ENCODE measurements around the gene PHF21A.

The PHF21A gene

DNA sequence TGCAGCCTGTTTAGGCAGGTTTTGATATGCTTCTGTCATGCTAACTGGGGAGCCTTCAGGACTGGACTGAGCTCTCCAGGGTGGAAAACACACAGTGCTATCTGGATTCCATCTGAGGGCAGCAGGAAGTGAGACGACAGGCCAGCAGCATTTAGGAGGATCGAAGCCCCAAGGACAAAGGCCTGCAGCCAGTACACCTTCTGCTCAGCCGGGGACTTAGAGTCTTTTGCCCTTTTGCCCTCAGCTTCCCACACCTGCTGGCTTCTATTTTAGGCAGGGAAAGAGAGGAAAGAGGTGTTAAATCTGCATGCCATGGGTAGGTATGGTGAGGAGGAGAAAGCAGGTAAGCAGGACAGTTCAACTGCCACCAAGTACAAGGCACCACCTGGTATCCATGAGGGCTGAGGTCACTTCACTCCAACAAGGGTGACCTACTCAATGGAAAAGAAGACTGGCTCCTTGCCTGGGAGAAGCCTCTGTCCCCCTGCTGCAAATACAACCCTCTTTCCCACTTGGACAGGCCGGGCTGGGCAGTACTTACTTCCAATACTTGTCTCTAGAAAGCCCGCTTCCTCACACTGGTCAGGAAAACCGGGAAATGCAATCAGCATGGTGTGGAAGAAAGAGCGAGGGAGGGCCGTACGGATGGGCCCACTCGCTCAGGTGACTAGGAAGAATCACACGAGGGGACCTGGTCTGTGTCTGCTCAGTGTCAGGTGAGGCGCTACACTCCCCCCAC, 186.5 kb downstream of the PHF21A start:
- no peak for DNase-seq (ENCODE audit: low read depth, low spot score)

DNA sequence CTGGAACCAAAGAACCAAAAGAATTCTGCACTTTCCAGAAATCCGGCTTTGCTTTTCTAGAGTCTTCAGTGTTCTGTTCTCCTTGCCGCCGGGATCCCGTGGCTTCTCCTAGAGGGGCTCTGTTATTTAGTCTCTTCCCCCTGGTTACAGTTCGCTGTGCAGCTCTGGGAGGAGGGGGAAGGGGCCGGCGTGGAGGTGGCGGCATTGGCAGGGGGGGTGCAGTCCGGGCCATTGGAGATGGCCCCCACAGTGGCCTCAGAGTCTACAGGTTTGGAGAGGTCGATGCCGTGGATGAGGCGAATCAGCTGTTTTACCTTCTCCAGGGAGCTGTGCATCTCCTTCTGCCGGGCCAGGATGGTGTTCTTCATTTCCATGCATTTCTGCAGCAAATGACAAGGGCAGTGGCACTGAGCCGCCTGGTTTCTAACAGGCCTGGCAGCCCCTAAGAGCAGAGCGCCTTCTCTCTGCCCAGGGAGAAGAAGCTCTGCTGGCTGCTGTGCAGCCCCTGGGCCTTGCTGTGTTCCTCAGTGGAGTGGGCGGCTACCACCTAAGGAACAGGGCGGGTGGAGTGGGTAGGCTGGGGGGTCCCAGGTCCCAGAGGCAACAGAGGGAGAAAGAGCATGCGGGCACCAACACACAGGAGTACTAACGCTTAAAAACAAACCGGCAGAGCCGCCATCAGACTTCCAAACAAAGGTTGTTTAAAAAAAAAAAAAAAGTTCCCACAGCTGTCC, 187.2 kb downstream of the PHF21A start:
- DNase-seq (ENCODE audit: low read depth, low spot score): no peak

DNA sequence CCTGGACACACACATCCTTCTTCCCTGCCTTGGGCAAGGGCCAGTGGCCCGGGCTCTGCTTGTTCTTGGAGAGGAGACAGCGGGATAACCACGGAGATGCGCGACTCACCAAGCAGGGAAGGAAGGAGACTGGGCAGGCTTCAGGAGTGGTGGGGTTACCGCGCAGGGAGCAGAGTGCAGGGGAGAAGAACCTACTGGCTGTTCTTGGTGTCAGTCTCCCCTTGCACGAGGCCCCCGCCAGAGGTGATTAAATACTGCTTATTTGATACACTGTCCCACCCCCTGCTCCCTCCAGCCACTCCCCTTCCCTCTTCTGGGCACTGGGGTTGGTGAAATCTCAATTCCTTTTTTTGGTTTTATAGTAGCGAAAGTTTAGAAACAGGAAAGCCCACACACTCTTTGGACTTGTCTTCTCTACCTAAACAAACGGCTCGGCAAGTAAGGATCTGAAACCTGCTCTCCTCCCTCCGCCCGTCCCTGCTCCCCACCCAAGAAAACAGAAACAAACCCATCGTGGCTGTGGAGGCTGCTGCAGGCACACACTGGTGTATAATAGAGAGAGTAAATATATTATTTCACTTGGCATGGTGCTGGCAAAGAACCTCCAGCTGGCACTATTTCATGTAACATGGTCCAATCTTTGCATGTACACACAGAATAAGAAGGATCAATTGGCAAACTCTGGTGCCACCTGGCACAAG, 188.0 kb downstream of the PHF21A start:
- no peak for DNase-seq (ENCODE audit: low read depth, low spot score)

DNA sequence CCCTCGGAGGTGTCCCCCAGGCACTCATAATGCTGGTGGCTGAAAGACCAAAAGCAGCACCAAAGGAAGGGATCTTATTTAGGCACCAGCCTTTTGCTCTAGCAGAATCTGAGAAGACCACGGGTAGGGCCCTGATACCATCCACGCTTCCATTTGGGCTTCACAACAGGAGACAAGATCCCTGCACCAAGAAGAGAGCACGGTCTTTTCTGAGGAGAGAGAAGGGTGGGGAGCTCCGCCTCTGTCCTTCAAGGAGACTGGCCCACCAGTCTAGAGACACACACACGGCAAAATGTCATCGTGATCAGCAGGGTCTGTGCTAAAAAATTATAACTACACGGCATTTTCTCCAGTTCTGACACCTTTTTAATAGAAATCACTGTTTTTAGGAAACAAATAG, 189.0 kb downstream of the PHF21A start:
- no peak for DNase-seq (ENCODE audit: low read depth, low spot score)

DNA sequence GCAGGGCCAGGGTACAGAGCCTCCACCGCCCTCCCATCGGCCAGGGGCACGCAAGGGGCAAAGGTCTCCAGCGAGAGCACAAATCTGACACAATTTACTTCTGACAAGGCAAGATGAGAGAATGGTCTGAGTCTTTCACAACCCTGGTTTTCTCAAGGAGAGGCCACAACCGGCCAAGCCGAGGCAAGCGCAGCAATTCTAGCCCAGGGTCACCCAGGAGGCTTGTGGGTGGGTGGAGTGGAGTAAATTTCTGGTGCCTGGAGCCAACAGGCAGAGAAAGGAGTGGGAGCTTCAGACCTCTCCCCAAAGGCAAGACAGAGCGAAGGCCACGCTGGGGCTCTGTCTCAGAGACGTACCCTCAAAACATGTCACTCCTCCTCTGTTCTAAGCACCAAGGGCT, 189.5 kb downstream of the PHF21A start:
- DNase-seq (ENCODE audit: low read depth, low spot score): no peak

DNA sequence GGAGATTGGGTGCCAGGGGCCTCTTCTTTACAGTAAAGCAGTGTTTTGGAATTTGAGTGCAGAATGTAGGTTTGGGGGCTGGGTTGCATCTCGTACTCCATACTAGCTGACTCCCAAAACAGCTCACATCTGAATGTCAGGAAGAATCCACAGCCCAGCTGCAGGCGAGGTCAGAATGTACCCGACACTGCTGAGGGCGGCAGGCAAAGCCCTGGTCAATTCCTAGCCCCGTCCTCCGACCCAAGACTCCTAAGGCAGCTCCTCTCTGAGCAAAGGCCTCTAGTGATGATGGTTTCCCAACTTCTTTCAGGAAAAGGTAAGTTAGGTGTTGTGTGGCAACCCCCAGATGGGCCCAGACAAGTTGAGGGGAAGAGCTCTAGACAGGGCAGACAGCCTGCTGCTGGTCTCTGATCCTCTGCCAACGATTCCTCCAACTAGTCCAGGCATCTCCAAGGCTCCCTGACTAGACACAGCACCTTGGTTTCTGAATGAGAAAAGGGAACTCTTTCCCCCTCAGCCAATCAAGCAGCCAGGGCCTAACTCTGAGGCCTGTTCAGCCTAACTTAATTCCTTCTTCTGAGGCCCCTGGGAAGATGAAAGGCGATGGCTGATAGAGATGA, 190.2 kb downstream of the PHF21A start:
- no peak for DNase-seq (ENCODE audit: low read depth, low spot score)

DNA sequence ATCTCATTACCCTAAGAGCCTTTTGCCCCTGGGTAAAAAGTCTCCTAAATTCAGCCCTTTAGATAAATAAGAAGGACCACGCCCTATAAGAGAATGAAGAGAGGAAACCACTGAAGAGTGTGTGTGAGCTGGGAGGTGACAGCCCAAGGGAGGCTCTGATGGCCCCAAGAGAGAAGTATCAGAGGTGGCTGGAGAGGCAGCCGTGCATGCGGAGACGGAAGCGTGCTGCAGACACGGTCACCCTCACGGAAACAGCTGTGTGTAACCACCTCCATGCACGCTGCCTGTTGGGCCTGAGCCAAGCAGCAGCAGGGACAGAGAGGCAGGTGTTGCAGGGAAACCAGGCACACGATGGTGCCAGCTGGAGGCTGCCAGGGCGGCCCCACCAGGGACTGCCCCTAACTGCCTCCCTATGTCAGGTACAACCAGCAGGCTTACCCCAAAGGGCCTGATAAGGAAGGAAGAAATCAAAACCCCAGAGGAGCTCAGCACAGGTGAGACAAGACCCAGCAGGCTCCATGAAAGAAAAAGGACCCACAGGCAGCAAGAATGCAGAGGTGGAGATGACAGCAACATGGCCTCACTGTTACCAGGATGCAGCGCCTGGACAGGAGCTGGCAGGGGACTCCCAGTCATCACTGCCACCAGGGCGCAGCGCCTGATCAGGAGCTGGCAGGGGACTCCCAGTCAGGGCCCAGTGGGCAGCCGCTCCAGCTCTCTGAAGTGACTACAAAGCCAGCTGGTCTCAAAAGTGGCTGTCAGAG, 191.0 kb downstream of the PHF21A start:
- DNase-seq (ENCODE audit: low read depth, low spot score): no peak

DNA sequence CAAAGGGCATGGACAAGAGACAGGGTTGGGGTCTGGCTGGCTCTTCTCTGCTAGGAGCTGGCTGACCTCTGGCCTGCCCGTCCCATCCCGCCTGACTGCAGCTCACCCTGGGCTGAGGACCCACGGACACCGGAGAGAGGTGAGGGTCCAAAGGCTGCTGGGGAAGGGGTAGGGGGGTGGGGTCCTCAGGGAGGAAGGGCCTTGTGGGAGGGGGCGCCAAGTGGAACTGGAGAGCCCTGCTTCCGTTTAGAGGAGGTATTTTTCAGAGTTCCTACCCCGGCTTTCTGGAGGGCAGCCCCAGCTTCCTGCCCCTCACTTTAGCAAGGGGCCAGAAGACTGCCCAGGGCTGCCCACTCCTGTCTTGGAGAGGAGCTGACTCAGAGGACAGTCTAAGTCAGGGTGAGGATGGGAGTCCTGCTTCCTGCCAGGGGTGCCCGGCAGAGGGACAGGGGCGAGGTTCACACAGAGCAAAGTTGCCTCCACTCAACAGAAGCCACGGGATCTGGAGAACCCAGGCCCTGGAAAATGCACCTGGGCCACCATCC, 191.7 kb downstream of the PHF21A start:
- no peak for DNase-seq (ENCODE audit: low read depth, low spot score)

DNA sequence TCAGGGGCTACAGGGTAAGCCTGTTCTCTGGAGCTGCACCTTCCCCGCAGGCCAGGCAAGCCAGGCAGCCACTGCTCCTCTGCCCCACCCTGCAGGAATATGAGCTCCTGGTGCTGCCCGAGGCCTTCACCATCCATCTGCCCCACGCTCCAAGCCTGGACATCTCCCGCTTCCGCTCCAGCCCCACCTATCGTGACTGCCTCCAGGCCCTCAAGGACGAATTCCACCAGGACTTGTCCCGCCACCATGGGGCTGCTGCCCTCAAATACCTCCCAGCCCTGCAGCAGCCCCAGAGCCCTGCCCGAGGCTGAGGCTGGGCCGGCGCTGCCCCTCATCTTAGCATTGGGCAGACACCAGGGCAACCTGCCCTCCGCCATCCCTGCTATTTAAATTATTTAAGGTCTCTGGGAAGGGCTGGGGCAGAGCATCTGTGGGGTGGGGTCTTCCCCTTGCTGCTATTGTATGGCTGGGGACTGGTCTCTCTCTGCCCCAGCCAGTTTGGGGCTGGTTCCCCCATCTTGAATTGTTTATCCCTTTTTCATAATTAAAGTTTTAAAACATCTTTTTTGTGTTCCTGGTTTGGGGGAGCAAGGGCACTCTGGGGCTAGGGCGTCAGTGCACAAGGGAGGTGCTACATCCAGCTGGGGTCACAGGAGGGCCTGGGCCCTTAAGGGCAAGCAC, 192.6 kb downstream of the PHF21A start:
- DNase-seq (ENCODE audit: low read depth, low spot score): no peak

DNA sequence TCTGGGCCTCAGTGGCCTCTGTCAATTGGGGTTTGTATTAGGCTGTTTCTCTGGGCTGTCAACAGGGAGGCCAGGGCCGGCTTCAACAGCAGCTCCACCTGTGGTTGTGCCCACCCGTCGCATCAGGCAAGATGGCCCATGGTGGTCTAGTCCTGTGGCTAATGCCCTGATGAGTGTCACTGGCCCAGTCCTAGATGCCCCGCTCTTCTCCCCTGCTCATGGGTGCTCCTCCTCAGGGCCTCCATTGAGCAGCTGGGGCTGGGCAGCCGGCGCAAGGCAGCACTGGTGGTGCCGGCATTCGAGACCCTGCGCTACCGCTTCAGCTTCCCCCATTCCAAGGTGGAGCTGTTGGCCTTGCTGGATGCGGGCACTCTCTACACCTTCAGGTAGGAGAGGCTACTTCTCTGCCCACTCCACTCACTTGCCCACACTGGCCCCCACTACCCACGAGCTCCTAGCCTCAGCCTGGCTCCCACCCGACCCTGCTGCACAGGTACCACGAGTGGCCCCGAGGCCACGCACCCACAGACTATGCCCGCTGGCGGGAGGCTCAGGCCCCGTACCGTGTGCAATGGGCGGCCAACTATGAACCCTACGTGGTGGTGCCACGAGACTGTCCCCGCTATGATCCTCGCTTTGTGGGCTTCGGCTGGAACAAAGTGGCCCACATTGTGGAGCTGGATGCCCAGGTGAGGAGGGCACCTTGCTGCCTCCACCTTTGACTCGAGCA, 193.4 kb downstream of the PHF21A start:
- DNase-seq (ENCODE audit: low read depth, low spot score): no peak

DNA sequence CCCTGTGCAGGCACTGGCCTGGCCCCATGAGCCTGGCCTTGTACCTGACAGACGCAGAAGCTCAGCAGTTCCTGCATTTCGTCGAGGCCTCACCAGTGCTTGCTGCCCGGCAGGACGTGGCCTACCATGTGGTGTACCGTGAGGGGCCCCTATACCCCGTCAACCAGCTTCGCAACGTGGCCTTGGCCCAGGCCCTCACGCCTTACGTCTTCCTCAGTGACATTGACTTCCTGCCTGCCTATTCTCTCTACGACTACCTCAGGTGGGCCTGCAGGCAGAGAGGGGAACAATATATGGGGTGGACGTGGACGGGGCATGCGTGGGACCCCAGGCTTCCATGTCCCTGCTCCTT, 193.9 kb downstream of the PHF21A start:
- no peak for DNase-seq (ENCODE audit: low read depth, low spot score)

DNA sequence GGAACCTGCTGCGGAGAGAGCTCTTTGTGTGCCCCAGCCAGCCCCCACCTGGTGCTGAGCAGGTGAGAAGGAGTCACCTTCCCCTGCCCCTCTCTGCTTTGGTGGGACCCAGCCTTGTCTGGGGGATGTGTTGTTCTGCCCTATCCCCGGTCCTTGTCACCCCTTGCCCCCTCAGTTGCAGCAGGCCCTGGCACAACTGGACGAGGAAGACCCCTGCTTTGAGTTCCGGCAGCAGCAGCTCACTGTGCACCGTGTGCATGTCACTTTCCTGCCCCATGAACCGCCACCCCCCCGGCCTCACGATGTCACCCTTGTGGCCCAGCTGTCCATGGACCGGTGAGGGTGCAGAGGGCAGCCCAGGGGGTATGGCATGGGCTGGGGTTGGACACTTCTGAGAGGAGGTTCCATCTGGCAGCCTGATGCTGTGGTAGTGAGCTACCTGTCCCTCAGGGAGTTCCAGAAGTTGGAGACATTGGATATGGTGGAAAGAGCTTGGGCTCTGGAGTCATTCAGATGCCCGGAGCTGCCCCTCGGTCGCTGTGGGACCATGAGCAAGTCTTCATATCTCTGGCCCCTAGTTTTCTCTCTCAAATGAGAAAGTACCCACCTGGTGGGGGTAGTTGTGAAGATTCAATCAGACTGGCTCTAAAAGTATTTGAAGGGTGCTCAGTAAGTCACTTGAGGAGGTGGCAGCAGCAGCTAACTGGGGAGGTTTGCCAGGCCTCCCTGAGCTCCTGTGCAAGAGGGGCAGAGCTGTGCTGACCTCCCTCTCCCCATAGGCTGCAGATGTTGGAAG, 194.5 kb downstream of the PHF21A start:
- DNase-seq (ENCODE audit: low read depth, low spot score): no peak

DNA sequence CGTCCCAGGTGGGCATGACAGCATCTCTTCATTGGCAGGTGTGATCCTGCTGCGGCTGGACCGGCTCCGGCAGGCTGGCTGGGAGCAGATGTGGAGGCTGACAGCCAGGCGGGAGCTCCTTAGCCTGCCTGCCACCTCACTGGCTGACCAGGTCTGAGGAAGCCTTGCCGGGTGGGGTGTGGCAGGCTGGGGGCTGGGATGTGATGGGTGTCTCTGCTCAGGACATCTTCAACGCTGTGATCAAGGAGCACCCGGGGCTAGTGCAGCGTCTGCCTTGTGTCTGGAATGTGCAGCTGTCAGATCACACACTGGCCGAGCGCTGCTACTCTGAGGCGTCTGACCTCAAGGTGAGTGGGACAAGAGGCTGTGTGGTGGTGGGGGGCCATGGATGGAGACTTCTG, 195.3 kb downstream of the PHF21A start:
- DNase-seq (ENCODE audit: low read depth, low spot score): no peak

DNA sequence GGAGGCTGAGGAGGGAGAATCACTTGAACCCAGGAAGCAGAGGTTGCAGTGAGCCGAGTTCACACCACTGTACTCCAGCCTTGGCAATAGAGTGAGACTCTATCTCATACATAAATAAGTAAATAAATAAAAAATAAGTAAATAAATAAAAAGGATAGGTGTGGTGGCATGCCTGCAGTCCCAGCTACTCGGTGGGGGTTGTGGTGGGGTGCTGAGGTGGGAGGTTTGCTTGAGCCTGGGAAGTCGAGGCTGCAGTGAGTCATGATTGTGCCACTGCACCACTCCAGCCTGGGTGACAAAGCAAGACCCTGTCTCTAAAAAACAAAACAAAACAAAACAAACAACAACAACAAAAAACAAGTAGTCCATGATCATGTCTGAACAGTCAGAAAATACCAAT, 195.7 kb downstream of the PHF21A start:
- DNase-seq (ENCODE audit: low read depth, low spot score): no peak

DNA sequence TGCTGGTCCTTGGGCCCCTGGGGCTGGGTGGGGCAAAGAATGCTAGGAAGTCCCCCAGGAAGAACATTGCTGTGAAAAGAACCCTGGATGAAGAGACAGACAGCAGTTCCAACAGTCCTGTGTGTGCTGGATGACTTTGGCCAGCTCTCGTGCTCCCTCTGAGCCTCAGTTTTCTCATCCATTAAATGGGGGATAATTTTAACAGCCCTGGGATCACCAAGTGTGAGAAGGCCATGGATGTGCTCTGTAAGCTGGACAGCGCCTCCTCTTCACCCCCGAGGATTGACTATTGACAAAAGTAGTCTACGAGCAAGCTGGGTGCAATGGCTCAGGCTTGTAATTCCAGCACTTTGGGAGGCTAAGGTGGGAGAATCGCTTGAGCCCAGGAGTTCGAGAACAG, 196.3 kb downstream of the PHF21A start:
- DNase-seq (ENCODE audit: low read depth, low spot score): no peak

DNA sequence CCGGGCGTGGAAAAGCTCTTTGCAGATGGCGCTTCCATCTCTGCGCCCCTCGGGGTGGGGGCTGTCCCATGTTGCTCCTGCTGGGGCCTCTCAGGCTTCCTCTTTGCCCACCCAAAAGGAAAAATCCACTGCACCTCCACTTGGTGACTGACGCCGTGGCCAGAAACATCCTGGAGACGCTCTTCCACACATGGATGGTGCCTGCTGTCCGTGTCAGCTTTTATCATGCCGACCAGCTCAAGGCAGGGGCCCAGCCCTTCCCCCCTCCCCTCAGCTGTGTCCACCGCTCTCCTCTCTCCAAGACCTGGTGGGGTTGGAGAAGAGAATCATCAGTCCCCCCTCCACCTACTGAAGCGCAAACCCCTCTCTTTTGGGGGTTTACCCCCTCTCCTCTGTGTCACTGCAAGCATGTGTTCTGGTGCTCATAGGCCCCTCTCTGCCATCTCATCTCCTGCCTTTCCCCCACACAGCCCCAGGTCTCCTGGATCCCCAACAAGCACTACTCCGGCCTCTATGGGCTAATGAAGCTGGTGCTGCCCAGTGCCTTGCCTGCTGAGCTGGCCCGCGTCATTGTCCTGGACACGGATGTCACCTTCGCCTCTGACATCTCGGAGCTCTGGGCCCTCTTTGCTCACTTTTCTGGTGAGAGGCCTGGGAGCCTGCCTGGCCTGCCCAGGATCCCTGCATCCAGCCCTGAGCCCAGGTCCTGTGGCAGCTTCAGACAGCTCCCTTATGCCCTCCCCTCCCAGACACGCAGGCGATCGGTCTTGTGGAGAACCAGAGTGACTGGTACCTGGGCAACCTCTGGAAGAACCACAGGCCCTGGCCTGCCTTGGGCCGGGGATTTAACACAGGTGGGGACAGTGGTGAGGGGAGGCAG, 197.0 kb downstream of the PHF21A start:
- no peak for DNase-seq (ENCODE audit: low read depth, low spot score)

DNA sequence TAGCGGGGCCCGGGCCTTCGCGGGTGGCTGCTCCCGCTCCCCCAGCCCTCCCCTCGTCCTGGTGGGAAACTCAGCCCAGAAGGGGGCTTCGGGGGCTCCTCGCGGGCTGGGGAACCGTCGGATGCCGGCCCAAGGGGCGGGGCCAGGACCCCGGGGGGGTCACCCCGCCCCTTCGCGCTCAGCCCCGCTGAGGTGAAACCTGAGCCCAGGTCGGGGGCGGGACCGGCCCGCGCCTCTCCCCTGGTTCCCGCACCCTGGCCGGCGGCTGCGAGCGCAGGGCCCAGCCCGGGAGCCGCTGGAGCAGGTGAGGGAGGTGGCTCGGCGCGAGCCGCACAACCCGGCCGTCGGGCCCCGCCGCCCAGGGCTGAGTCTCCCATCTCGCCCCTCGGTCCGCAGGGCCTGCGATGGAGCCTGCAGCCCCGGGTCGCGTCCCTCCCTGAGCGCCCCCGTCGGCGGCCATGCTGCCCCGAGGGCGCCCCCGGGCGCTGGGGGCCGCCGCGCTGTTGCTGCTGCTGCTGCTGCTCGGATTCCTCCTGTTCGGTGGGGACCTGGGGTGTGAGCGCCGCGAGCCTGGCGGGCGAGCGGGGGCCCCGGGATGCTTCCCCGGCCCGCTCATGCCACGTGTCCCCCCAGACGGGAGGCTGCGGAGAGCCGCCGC, 198.7 kb downstream of the PHF21A start, which contains the start of gene LARGE2:
Gene LARGE2, plus strand, starts transcription at position 232 of the 658 bp plus-strand sequence. Its CDS starts 227 bp downstream, at position 459.
- no peak for DNase-seq (ENCODE audit: low read depth, low spot score)

Measured in activated naive CD8-positive, alpha-beta T cell treated with anti-CD3 and anti-CD28 coated beads, Interleukin-2, amount 50 U/mL, for 16 hours (primary cell).